GM21360 (cell line): ENCODE data around the gene GATAD1.
"Not testable (repeated sequence)": the region's sequence is repeated elsewhere in the genome, so short reads cannot be mapped to it uniquely, and the experiment has no call there.

ENCODE experiments used
- ATAC-seq: cut with Tn5 transposase; IDR thresholded peaks from one replicate; pipeline ENCODE4 v1.9.1; 2021; ENCODE audit warnings: mild to moderate bottlenecking, moderate library complexity; ENCODE audit not compliant: unreplicated experiment

Gene GATAD1

GRCh38 chr7:92436612-92437445 is 10.5 kb upstream of the GATAD1 start:
- no peak for ATAC-seq

- ATAC-seq, result no peak
Observed at GRCh38 chr7:92437956-92438491, 9.3 kb upstream of the GATAD1 start.

DNA sequence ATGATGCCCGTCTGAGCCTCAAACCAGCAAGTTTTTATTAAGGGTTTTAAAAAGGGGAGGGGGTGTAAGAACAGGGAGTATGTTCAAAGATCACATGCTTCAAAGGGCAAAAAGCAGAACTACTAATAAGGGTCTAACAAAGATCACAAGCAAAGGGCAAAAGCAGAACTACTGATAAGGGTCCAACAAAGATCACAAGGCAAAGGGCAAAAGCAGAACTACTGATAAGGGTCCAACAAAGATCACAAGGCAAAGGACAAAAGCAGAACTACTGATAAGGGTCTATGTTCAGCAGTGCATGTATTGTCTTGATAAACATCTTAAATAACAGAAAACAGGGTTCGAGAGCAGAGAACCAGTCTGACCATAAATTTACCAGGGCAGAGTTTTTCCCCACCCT is 4.6 kb upstream of the GATAD1 start:
- not testable (repeated sequence) for ATAC-seq

DNA sequence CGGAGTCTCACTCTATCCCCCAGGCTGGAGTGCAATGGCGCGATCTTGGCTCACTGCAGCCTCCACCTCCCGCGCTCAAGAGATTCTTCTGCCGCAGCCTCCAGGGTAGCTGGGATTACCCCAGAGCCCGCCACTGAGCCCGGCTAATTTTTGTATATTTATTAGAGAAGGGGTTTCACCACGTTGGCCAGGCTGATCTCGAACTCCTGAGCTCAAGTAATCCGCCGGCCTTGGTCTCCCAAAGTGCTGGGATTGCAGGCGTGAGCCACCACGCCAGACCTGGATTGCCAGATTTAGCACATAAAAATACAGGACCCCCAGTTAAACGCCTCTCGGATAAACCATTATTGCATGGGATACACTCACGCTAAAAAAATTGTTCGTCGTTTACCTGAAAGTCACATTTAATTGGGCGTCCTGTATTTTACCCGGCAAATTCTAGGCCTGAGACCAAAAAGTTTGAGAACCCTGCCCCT is 375 bp upstream of the GATAD1 start:
- no peak for ATAC-seq

- ATAC-seq, result peak; percentile 36
Observed at GRCh38 chr7:92448205-92448747, 994 bp downstream of the GATAD1 start.

GRCh38 chr7:92451645-92452044 is 4.4 kb downstream of the GATAD1 start:
- ATAC-seq, result no peak

DNA sequence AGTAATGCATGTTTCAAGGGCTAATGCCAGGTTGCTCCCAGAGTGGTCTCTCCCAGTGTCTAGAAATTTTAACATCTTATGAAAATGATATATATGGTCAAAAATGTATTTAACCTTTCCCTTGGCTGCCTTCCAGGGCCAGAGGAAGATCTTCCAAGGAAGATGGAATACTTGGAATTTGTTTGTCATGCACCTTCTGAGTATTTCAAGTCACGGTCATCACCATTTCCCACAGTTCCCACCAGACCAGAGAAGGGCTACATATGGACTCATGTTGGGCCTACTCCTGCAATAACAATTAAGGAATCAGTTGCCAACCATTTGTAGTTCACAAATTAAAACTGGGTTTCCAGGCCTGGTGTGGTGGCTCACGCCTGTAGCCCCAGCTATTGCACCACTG is 9.0 kb downstream of the GATAD1 start:
- ATAC-seq, result no peak

- no peak for ATAC-seq
Observed at GRCh38 chr7:92460109-92460508, 12.8 kb downstream of the GATAD1 start.

DNA sequence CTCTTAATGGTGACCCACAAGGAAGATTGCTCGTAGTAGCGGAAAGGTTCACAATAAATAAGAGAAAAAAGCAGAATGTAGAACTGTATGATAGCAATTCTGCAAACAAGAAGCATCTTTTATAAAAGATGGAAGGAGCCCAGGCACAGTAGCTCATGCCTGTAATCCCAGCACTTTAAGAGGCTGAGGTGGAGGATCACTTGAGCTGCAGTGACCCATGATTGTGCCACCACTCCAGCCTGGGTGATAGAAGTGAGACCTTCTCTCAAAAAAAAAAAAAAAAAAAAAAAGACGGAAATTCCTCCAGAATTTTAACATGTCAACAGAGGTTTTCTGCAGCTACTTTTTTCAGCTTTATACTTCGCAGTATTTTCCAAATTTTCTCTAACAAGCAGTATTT is 13.2 kb downstream of the GATAD1 start:
- ATAC-seq, result no peak

- ATAC-seq, result peak; percentile 85
Observed at GRCh38 chr7:92461027-92462003, 14.0 kb downstream of the GATAD1 start.

- no peak for ATAC-seq
Observed at GRCh38 chr7:92462560-92462959, 15.3 kb downstream of the GATAD1 start.

DNA sequence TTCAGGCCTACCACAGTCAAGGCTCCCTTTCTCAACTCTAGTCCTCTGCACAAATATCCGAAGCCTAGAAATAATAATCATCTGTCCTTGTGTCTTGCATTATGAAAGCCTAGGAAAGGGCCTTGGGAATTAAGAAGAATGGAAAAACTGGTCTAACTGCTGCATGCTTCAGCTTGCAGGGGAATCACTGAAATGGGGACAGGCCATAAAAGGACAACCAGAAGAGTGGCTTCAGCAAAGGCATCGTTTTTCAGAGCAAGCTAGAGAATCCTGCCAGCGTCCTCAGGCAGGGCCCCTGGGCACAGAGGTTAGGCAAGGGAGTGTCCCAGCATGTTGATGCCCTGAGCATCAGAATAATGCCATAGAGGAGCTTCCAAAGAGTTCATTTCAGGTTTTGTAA is 17.2 kb downstream of the GATAD1 start:
- ATAC-seq, result no peak

GRCh38 chr7:92466682-92467081 is 19.4 kb downstream of the GATAD1 start:
- ATAC-seq, result no peak

DNA sequence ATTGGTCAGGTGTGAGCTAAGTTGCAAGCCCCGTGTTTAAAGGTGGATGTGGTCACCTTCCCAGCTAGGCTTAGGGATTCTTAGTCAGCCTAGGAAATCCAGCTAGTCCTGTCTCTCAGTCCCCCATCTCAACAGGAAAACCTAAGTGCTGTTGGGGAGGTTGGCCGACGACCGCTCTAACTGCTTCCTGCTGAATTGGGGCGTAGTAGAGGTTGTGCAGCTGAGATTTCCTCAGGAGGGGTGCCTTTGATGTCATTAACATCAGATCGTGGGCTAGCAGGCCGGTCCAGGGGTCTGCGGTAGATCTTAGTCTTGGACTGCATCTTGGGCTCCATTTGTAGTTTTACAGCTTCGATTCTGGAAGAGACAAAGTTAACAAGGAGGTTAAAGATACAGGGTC is 21.3 kb downstream of the GATAD1 start:
- not testable (repeated sequence) for ATAC-seq

DNA sequence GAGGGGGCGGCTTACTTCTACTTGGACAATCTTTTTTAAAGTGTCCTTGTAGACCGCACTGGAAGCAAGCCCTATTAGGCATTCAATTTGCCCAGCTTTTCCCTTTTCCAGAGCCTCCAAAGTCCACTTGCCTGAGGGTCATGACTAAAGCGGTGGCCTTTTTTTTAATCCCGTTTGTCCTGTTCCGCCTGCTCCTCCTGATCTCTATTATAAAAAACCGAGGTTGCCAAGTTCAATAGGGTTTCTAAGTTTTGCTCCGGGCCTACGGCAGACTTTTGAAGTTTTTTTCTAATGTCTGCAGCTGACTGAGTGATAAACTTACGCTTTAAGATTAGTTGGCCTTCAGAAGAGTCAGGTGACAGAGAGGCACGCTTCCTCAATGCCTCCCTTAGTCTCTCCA is 26.7 kb downstream of the GATAD1 start:
- not testable (repeated sequence) for ATAC-seq

GRCh38 chr7:92475261-92475770 is 28.0 kb downstream of the GATAD1 start:
- ATAC-seq, result not testable (repeated sequence)

GRCh38 chr7:92475851-92476590 is 28.7 kb downstream of the GATAD1 start:
- ATAC-seq, result not testable (repeated sequence)

DNA sequence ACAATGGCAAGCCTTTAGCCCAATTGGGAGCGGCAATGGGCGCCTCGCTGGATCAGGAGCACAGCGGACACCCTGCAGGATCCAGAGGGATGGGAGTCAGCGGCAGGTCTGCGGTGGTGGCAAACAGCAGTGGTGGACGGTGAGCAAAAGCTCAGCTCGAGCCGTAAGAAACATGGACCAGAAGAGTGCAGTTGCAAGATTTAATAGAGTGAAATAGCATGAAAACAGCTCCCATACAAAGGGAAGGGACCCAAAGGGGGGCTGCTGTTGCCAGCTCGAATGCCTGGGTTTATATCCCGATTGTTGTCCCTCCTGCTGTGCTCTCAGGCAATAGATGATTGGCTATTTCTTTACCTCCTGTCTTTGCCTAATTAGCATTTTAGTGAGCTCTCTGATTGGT is 30.4 kb downstream of the GATAD1 start, which contains the start of gene ERVW-1:
Gene ERVW-1, minus strand, starts transcription at position 266 of the 400 bp plus-strand sequence. CDS start 7,565 bp downstream, outside the sequence.
- ATAC-seq, result not testable (repeated sequence)

DNA sequence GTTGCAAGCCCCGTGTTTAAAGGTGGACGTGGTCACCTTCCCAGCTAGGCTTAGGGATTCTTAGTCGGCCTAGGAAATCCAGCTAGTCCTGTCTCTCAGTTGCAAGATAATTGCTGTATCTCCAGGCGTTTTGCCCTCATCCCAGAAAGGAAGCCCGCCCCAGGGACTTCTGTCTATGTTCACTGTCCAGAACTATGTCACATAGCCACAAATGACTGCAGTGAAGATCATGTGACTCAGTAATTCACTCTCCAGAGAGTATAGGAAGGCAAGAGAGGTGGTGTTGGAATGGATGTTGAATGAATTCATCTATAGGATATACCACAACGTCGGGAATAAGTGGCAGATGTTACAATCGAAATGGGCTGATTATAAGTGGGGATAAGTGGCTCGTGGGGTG is 30.8 kb downstream of the GATAD1 start:
- ATAC-seq, result no peak

GRCh38 chr7:92478711-92479110 is 31.4 kb downstream of the GATAD1 start:
- no peak for ATAC-seq
